Activated CD8-positive, alpha-beta memory T cell treated with anti-CD3 and anti-CD28 coated beads, Interleukin-2, amount 10 ng/mL, durations not matched to agents 7 days and 5 days (primary cell): ENCODE measurements around the gene ITGA1. TPM values are rescaled to one million over a fixed set of nuclear protein-coding genes. Genes with fewer than 3 reads are reported as not detected.

Experiments
- ATAC-seq: fragments of 150-1000 bp; cut with Tn5 transposase; one replicate; pipeline ENCODE4 v1.10.0; 2021; ENCODE audit warnings: moderate library complexity
- CTCF ChIA-PET: fragments of 350-600 bp; sonication (Branson Sonifier 250); formaldehyde crosslinking; loops from one replicate; lab custom pipeline; 2021; ENCODE audit warnings: antibody characterized with exemption; lab: Charles Lee
- DNase-seq: peaks from one replicate; pipeline ENCODE4 v3.0.0-alpha.2; 2020
- H3K27ac Mint-ChIP-seq: one replicate; pipeline ENCODE4 v1.8.0; 2021; ENCODE audit warnings: mild to moderate bottlenecking, mixed read lengths
- H3K27me3 Mint-ChIP-seq: one replicate; pipeline ENCODE4 v1.8.0; 2021; ENCODE audit warnings: mixed read lengths
- H3K36me3 Mint-ChIP-seq: one replicate; pipeline ENCODE4 v1.8.0; 2021; ENCODE audit warnings: mild to moderate bottlenecking, mixed read lengths
- H3K4me1 Mint-ChIP-seq: one replicate; pipeline ENCODE4 v1.8.0; 2021; ENCODE audit warnings: mixed read lengths
- H3K4me3 Mint-ChIP-seq: one replicate; pipeline ENCODE4 v1.8.0; 2021; ENCODE audit warnings: mild to moderate bottlenecking, moderate library complexity, mixed read lengths
- H3K9me3 Mint-ChIP-seq: one replicate; pipeline ENCODE4 v1.8.0; 2022; ENCODE audit warnings: low read depth, mixed read lengths
- total RNA-seq, 2 experiments: library from RNA; stranded (reverse); gene quantifications; one replicate each; pipeline ENCODE4 v1.2.3, GENCODE V29; 2021

The ITGA1 gene
- total RNA-seq, 2 experiments from 2014 or later, result 37.0 to 66.8 TPM

GRCh38 chr5:52985306-52985705 lies 197.6 kb downstream of the ITGA1 start:
- H3K27me3 Mint-ChIP-seq, result peaks cover 36% of the 10 kb centered on the region
- no peaks in the 10 kb centered on the region for H3K9me3 Mint-ChIP-seq
- ATAC-seq, result no peak

DNA sequence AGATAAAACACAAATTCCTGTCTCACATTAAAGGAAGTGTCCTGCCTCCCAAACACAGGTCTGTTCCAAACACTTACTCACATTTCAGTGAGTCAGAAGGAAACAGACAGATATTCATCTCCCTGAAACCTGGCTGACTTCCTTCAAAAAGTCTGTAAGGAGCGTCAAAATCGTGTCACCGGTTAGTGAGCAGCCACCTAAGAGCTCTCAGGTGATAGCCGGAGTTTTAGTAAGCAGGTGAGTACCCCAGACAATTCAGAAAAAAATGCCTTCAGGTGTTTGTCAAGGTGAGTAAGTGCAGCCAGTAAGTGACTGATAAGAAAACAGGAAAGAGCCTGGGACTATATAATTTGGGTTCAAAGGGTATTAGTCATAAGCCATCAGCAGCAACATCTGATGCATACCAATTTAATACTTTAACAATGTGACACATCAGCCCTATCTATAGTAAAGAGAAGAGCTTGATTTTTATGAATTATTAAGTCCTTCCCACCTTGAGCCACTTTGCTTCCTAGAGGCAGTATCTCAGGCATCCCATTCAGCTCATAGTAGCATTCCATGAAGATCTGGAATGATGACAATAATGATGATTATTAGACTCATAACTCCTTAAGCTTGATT lies 200.1 kb downstream of the ITGA1 start:
- no peak for DNase-seq

More at GRCh38 chr5:52985306-52985705, 197.6 kb downstream of the ITGA1 start:
- Mint-ChIP-seq H3K4me3 (no peak overlapping the region), H3K27ac (no peak overlapping the region), H3K4me1 (peaks cover 37% of the 10 kb centered on the region), H3K36me3 (peaks cover 6% of the 10 kb centered on the region)
- no peak for DNase-seq
- CTCF ChIA-PET, result interaction anchor here (1.4 kb wide), 1 partner anchor 37 kb away, joined by 8 read pairs; no protein-coding TSS in a partner anchor

DNA sequence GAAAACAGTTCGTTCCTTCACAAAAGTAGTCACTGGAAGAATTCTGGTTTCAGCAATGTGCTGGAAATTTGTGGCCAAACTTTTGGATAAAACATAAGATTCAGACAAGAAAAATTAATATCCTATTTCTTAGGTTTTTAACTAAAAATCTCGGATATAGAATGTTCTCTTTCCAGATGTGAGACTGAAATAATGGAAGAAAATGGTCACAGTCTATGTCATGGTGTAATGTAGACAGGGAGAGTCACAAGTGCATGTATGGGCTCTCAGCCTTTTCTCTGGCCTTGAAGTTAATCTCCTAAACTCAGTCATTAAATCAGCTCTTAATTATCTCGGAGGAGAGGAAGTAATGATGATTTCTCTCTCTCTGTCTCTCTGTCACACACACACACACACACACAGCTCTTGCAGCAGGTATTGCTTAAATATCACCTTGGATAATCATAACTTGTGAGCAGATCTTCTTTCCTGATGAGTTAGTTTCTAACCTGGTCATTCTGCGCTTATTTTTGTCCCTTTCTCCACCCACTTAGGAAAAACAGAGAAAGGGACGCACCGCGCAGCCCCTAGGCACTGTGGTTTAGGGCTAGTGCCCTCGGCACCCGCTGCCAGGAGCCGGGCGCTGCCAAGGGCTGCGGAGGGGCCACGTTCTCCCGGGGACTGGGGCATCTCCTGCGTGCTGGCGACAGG lies 200.8 kb downstream of the ITGA1 start:
- peaks cover 25% of the 10 kb centered on the region for H3K36me3 Mint-ChIP-seq
- DNase-seq (no peak), ATAC-seq (no peak)
- peak overlapping the region; percentile 66 for H3K27ac Mint-ChIP-seq
- H3K4me1 Mint-ChIP-seq, result peaks cover 60% of the 10 kb centered on the region
- H3K27me3 Mint-ChIP-seq, result peaks cover 22% of the 10 kb centered on the region
- peak overlapping the region; percentile 81 for H3K4me3 Mint-ChIP-seq
- CTCF ChIA-PET, result interaction anchor here (0.7 to 4.0 kb wide), 14 partner anchors 26 to 212 kb away, joined by 3 to 28 read pairs (median 4); no protein-coding TSS in a partner anchor
- H3K9me3 Mint-ChIP-seq, result no peaks in the 10 kb centered on the region

More for the DNA sequence above, 200.1 kb downstream of the ITGA1 start:
- Mint-ChIP-seq H3K9me3 (no peaks in the 10 kb centered on the region), H3K27ac (no peak overlapping the region), H3K27me3 (peaks cover 24% of the 10 kb centered on the region), H3K4me3 (peak overlapping the region; percentile 40), H3K36me3 (peaks cover 18% of the 10 kb centered on the region), H3K4me1 (peaks cover 59% of the 10 kb centered on the region)
- no peak for ATAC-seq
- CTCF ChIA-PET, result interaction anchor here (0.7 to 4.0 kb wide), 12 partner anchors 25 to 212 kb away, joined by 3 to 28 read pairs (median 3); no protein-coding TSS in a partner anchor

- peak; percentile 68 for DNase-seq
- Mint-ChIP-seq H3K36me3 (peaks cover 29% of the 10 kb centered on the region), H3K4me1 (peaks cover 58% of the 10 kb centered on the region), H3K9me3 (no peaks in the 10 kb centered on the region), H3K27me3 (peaks cover 18% of the 10 kb centered on the region), H3K27ac (peak within 1 kb of the TSS; percentile 67), H3K4me3 (peak within 1 kb of the TSS; percentile 81)
- ATAC-seq, result peak; percentile 81
- CTCF ChIA-PET, result interaction anchor here (0.7 to 4.0 kb wide), 11 partner anchors 26 to 202 kb away, joined by 3 to 28 read pairs (median 5); partner anchors contain the start of genes ITGA1 and PELO
Observed at GRCh38 chr5:52989025-52989780, 201.5 kb downstream of the ITGA1 start, which contains the start of gene ITGA2. Gene ITGA2, plus strand, starts transcription at chr5:52989352. Its CDS starts 117 bp downstream, at chr5:52989469.

- H3K36me3 Mint-ChIP-seq, result peaks cover 31% of the 10 kb centered on the region
- H3K27me3 Mint-ChIP-seq, result peaks cover 13% of the 10 kb centered on the region
- H3K9me3 Mint-ChIP-seq, result no peaks in the 10 kb centered on the region
- H3K4me3 Mint-ChIP-seq, result peak overlapping the region; percentile 81
- CTCF ChIA-PET, result interaction anchor here (0.7 to 4.0 kb wide), 12 partner anchors 9 to 202 kb away, joined by 3 to 28 read pairs (median 5); partner anchors contain the start of genes ITGA1 and PELO
- peak; percentile 56 for ATAC-seq
- H3K27ac Mint-ChIP-seq, result peak overlapping the region; percentile 67
- DNase-seq, result peak; percentile 67
- peaks cover 56% of the 10 kb centered on the region for H3K4me1 Mint-ChIP-seq
Observed at GRCh38 chr5:52989781-52990527, 202.2 kb downstream of the ITGA1 start.

- peak overlapping the region; percentile 81 for H3K4me3 Mint-ChIP-seq
- H3K27me3 Mint-ChIP-seq, result peaks cover 13% of the 10 kb centered on the region
- peaks cover 31% of the 10 kb centered on the region for H3K36me3 Mint-ChIP-seq
Observed at GRCh38 chr5:52990528-52990925, 202.8 kb downstream of the ITGA1 start.

DNA sequence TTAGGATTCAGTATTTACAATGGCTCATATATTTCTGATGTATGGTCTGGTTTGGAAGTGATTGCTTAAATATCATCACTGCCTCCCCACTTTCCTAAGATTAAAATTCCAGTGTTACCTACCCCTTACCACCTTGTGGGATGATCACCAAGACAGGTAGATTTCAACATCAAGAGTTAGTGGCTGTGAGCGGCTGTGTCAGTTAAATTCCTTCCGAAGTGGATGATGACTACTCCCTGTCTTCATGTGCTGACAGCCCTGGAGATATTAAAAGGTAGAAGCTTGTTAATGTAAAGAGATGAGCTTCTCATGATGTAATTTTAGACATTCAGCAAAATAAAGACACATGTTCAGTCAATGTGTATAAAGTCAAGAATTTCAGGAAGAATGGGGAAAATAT lies 205.7 kb downstream of the ITGA1 start:
- H3K27me3 Mint-ChIP-seq, result peaks cover 5% of the 10 kb centered on the region
- CTCF ChIA-PET, result interaction anchor here (1.2 to 1.9 kb wide), 3 partner anchors 30 to 116 kb away, joined by 3 to 5 read pairs (median 3); partner anchors contain the start of gene MOCS2
- H3K27ac Mint-ChIP-seq, result no peak overlapping the region
- ATAC-seq (no peak), DNase-seq (no peak)
- no peak overlapping the region for H3K4me3 Mint-ChIP-seq
- H3K36me3 Mint-ChIP-seq, result peaks cover 37% of the 10 kb centered on the region
- H3K4me1 Mint-ChIP-seq, result peaks cover 50% of the 10 kb centered on the region
- H3K9me3 Mint-ChIP-seq, result no peaks in the 10 kb centered on the region

More at GRCh38 chr5:52990528-52990925, 202.8 kb downstream of the ITGA1 start:
- ATAC-seq (no peak), DNase-seq (no peak)
- CTCF ChIA-PET, result interaction anchor here (0.7 to 4.0 kb wide), 9 partner anchors 9 to 107 kb away, joined by 3 to 28 read pairs (median 6); no protein-coding TSS in a partner anchor
- Mint-ChIP-seq H3K9me3 (no peaks in the 10 kb centered on the region), H3K4me1 (peaks cover 53% of the 10 kb centered on the region), H3K27ac (no peak overlapping the region)

- CTCF ChIA-PET, result interaction anchor here (1.2 to 1.9 kb wide), 2 partner anchors 45 to 115 kb away, joined by 3 to 5 read pairs; partner anchors contain the start of gene MOCS2
- DNase-seq (no peak), ATAC-seq (no peak)
- Mint-ChIP-seq H3K27ac (no peak overlapping the region), H3K9me3 (no peaks in the 10 kb centered on the region), H3K4me3 (no peak overlapping the region), H3K36me3 (peaks cover 42% of the 10 kb centered on the region), H3K27me3 (peaks cover 2% of the 10 kb centered on the region), H3K4me1 (peaks cover 54% of the 10 kb centered on the region)
Observed at GRCh38 chr5:52994266-52994665, 206.6 kb downstream of the ITGA1 start.

GRCh38 chr5:52995095-52995494 lies 207.4 kb downstream of the ITGA1 start:
- DNase-seq (no peak), ATAC-seq (peak; percentile 32)
- Mint-ChIP-seq H3K9me3 (no peaks in the 10 kb centered on the region), H3K4me1 (peaks cover 57% of the 10 kb centered on the region), H3K36me3 (peaks cover 46% of the 10 kb centered on the region), H3K4me3 (no peak overlapping the region), H3K27me3 (peaks cover 2% of the 10 kb centered on the region), H3K27ac (no peak overlapping the region)
- CTCF ChIA-PET, result interaction anchor here (1.9 to 2.3 kb wide), 2 partner anchors 40 to 46 kb away, joined by 5 to 7 read pairs; no protein-coding TSS in a partner anchor

GRCh38 chr5:52995914-52996313 lies 208.2 kb downstream of the ITGA1 start:
- Mint-ChIP-seq H3K4me1 (peaks cover 54% of the 10 kb centered on the region), H3K4me3 (no peak overlapping the region), H3K36me3 (peaks cover 47% of the 10 kb centered on the region), H3K27me3 (peaks cover 2% of the 10 kb centered on the region), H3K9me3 (no peaks in the 10 kb centered on the region), H3K27ac (no peak overlapping the region)
- CTCF ChIA-PET, result interaction anchor here (2.3 kb wide), 1 partner anchor 40 kb away, joined by 7 read pairs; no protein-coding TSS in a partner anchor
- ATAC-seq (no peak), DNase-seq (no peak)

GRCh38 chr5:52996979-52997378 lies 209.3 kb downstream of the ITGA1 start:
- Mint-ChIP-seq H3K4me1 (peaks cover 51% of the 10 kb centered on the region), H3K27me3 (peaks cover 2% of the 10 kb centered on the region), H3K36me3 (peaks cover 52% of the 10 kb centered on the region), H3K27ac (no peak overlapping the region), H3K9me3 (no peaks in the 10 kb centered on the region), H3K4me3 (no peak overlapping the region)
- CTCF ChIA-PET, result interaction anchor here (2.3 kb wide), 1 partner anchor 39 kb away, joined by 7 read pairs; no protein-coding TSS in a partner anchor
- DNase-seq, result no peak
- no peak for ATAC-seq

DNA sequence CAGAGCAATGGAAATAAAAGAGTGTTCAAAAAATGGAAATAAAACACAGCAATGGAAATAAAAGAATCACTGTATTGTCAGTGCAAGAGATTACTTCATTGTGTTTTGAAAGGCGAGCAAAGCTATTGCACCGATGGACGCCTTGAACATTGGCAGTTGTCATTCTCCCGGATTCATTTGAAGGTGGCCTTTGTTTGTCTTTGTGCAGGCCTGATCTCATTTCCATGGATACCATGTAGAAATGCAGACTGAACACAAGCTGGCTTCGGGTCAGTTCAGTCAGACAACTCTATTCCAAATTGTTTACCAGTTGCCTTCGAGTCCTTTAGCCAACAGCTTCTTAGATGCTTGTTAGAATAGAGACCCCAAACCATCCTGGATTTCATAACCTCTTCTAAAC lies 209.7 kb downstream of the ITGA1 start:
- Mint-ChIP-seq H3K9me3 (no peaks in the 10 kb centered on the region), H3K36me3 (peaks cover 48% of the 10 kb centered on the region), H3K27me3 (peaks cover 2% of the 10 kb centered on the region), H3K27ac (no peak overlapping the region), H3K4me3 (no peak overlapping the region), H3K4me1 (peaks cover 47% of the 10 kb centered on the region)
- ATAC-seq, result no peak
- CTCF ChIA-PET, result interaction anchor here (3.5 kb wide), 1 partner anchor 35 kb away, joined by 10 read pairs; no protein-coding TSS in a partner anchor
- DNase-seq, result no peak
